Ishikawa (cell line): ENCODE measurements around the gene TMEM217.

ENCODE experiments used
- CEBPB ChIP-seq: IDR thresholded peaks from 2 replicates; pipeline ENCODE4 v1.6.1; 2012
- CREB1 ChIP-seq: IDR thresholded peaks from 2 replicates; pipeline ENCODE4 v1.6.1; 2012; ENCODE audit warnings: low read depth
- EP300 ChIP-seq: IDR thresholded peaks from 2 replicates; pipeline ENCODE4 v1.6.1; 2012; ENCODE audit warnings: borderline replicate concordance
- FOXM1 ChIP-seq: IDR thresholded peaks from 2 replicates; pipeline ENCODE4 v1.6.1; 2012; ENCODE audit warnings: low read depth, borderline replicate concordance
- NFIC ChIP-seq: IDR thresholded peaks from 2 replicates; pipeline ENCODE4 v1.6.1; 2012
- RAD21 ChIP-seq: IDR thresholded peaks from 2 replicates; pipeline ENCODE4 v1.6.1; 2012; ENCODE audit warnings: low read depth
- TAF1 ChIP-seq: IDR thresholded peaks from 2 replicates; pipeline ENCODE4 v1.6.1; 2012; ENCODE audit warnings: low read depth, mild to moderate bottlenecking
- TEAD4 ChIP-seq: IDR thresholded peaks from 2 replicates; pipeline ENCODE4 v1.6.1; 2012
- YY1 ChIP-seq: IDR thresholded peaks from 2 replicates; pipeline ENCODE4 v1.6.1; 2012; ENCODE audit warnings: low read depth
- TF ChIP-seq, protein P1 (sequence below): IDR thresholded peaks from 2 replicates; pipeline ENCODE4 v1.6.1; 2012; ENCODE audit warnings: low read depth, mild to moderate bottlenecking
- TF ChIP-seq, protein P2 (sequence below): IDR thresholded peaks from 2 replicates; pipeline ENCODE4 v1.6.1; 2012
- TF ChIP-seq, protein P3 (sequence below): IDR thresholded peaks from 2 replicates; pipeline ENCODE4 v1.6.1; 2012

DNA sequence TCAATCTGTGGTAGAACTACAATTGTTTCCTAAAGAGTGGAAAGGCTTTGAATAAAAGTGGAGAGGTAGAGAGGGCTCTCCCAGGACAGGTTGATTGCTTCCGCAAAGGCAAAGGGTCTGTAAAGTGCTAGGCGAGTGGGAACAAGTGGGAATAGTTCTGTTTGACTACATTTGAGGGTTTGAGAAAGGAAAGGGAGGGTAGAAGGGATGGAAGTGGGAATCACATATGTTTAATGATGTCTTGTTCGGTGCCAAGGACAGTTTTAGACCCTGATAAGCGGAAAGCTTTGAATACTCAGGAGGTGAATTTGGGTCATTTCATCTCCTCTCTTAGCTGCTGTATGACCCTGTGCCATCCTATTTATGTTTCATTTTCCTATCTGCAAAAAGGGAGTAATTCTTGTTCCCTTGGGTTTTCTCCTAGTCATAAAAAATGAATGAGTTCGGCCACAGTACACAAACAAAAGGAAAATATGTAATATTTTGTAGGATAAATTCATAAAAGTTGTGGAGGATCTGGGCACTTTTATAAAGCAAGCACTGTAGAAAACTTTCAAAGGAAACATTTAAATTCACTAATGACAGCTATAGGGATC, 89.7 kb downstream of the TMEM217 start:
- no peak for TF ChIP-seq CREB1
- TF ChIP-seq FOXM1 = no peak
- no peak for TF ChIP-seq EP300
- no peak for TF ChIP-seq NFIC
- TF ChIP-seq, protein P1, sequence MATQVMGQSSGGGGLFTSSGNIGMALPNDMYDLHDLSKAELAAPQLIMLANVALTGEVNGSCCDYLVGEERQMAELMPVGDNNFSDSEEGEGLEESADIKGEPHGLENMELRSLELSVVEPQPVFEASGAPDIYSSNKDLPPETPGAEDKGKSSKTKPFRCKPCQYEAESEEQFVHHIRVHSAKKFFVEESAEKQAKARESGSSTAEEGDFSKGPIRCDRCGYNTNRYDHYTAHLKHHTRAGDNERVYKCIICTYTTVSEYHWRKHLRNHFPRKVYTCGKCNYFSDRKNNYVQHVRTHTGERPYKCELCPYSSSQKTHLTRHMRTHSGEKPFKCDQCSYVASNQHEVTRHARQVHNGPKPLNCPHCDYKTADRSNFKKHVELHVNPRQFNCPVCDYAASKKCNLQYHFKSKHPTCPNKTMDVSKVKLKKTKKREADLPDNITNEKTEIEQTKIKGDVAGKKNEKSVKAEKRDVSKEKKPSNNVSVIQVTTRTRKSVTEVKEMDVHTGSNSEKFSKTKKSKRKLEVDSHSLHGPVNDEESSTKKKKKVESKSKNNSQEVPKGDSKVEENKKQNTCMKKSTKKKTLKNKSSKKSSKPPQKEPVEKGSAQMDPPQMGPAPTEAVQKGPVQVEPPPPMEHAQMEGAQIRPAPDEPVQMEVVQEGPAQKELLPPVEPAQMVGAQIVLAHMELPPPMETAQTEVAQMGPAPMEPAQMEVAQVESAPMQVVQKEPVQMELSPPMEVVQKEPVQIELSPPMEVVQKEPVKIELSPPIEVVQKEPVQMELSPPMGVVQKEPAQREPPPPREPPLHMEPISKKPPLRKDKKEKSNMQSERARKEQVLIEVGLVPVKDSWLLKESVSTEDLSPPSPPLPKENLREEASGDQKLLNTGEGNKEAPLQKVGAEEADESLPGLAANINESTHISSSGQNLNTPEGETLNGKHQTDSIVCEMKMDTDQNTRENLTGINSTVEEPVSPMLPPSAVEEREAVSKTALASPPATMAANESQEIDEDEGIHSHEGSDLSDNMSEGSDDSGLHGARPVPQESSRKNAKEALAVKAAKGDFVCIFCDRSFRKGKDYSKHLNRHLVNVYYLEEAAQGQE = no peak
- no peak for TF ChIP-seq YY1
- no peak for TF ChIP-seq TAF1
- TF ChIP-seq RAD21 = no peak
- TF ChIP-seq, protein P2, sequence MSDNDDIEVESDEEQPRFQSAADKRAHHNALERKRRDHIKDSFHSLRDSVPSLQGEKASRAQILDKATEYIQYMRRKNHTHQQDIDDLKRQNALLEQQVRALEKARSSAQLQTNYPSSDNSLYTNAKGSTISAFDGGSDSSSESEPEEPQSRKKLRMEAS = no peak
- TF ChIP-seq, protein P3, sequence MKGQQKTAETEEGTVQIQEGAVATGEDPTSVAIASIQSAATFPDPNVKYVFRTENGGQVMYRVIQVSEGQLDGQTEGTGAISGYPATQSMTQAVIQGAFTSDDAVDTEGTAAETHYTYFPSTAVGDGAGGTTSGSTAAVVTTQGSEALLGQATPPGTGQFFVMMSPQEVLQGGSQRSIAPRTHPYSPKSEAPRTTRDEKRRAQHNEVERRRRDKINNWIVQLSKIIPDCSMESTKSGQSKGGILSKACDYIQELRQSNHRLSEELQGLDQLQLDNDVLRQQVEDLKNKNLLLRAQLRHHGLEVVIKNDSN = no peak
- no peak for TF ChIP-seq CEBPB
- TF ChIP-seq TEAD4 = no peak
